Liver (tissue), 3 donors: ENCODE data around the gene USP6NL.

Experiments used
- GABPA ChIP-seq, 2 donors: IDR thresholded peaks in 1 of 2; conservative IDR thresholded peaks in 1 of 2; 2 replicates each; pipeline ENCODE4 v1.6.1; 2016; ENCODE audit warnings: antibody characterized with exemption in 2 of 2, mild to moderate bottlenecking in 1 of 2, moderate library complexity in 1 of 2
- JUND ChIP-seq, 2 donors: IDR thresholded peaks; 2 replicates each; pipeline ENCODE4 v1.6.1; 2016; ENCODE audit warnings: antibody characterized with exemption in 2 of 2
- MAX ChIP-seq: IDR thresholded peaks from 2 replicates; pipeline ENCODE4 v1.6.1; 2016; ENCODE audit warnings: antibody characterized with exemption
- RXRA ChIP-seq, 2 donors: IDR thresholded peaks; 2 replicates each; pipeline ENCODE4 v1.6.1; 2017 to 2018; ENCODE audit warnings: antibody characterized with exemption in 2 of 2, mild to moderate bottlenecking in 1 of 2
- TAF1 ChIP-seq: conservative IDR thresholded peaks from 2 replicates; pipeline ENCODE4 v1.6.1; 2016; ENCODE audit warnings: antibody characterized with exemption, mild to moderate bottlenecking
- YY1 ChIP-seq: IDR thresholded peaks from 2 replicates; pipeline ENCODE4 v1.6.1; 2016; ENCODE audit warnings: antibody characterized with exemption, mild to moderate bottlenecking
- TF ChIP-seq, protein P1 (sequence below): fragments of 150-350 bp; IDR thresholded peaks from 2 replicates; pipeline ENCODE4 v1.5.1; 2017; ENCODE audit warnings: improper control_type of control experiment, low read depth, low read length; ENCODE audit not compliant: missing input control
- donor health status: healthy.
- donor health status: healthy.

GRCh38 chr10:11434324-11434723 lies 177.1 kb downstream of the USP6NL start:
- TF ChIP-seq, protein P1, sequence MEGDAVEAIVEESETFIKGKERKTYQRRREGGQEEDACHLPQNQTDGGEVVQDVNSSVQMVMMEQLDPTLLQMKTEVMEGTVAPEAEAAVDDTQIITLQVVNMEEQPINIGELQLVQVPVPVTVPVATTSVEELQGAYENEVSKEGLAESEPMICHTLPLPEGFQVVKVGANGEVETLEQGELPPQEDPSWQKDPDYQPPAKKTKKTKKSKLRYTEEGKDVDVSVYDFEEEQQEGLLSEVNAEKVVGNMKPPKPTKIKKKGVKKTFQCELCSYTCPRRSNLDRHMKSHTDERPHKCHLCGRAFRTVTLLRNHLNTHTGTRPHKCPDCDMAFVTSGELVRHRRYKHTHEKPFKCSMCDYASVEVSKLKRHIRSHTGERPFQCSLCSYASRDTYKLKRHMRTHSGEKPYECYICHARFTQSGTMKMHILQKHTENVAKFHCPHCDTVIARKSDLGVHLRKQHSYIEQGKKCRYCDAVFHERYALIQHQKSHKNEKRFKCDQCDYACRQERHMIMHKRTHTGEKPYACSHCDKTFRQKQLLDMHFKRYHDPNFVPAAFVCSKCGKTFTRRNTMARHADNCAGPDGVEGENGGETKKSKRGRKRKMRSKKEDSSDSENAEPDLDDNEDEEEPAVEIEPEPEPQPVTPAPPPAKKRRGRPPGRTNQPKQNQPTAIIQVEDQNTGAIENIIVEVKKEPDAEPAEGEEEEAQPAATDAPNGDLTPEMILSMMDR = peak; percentile 24
- TF ChIP-seq TAF1 (no peak), JUND (IDR thresholded peaks at IDR 0.05) (no peak), GABPA (IDR thresholded peaks at IDR 0.05 in 1 of 2, conservative IDR thresholded peaks at IDR 0.05 in 1 of 2) (no peak), YY1 (no peak), MAX (no peak), RXRA (IDR thresholded peaks at IDR 0.05) (no peak)
